WTC11 (cell line): ENCODE results near the gene MLF2. TPM values are rescaled to one million over a fixed set of nuclear protein-coding genes. Genes with fewer than 3 reads are reported as not detected.

Experiments used
- ATAC-seq: fragments of 200-7000 bp; cut with Tn5 transposase; 2 replicates; pipeline ENCODE4 v1.10.0; 2021; ENCODE audit warnings: mild to moderate bottlenecking, moderate library complexity
- CTCF ChIA-PET: fragments of 300-600 bp; sonication (Branson Sonifier 250); formaldehyde crosslinking; loops from one replicate; lab custom pipeline; 2021; ENCODE audit warnings: antibody characterized with exemption; lab: Charles Lee
- POLR2A ChIA-PET: fragments of 350-600 bp; sonication (Branson Sonifier 250); formaldehyde crosslinking; loops from one replicate; lab custom pipeline; 2021; ENCODE audit warnings: antibody characterized with exemption; lab: Charles Lee
- DNase-seq: peaks from one replicate; pipeline ENCODE4 v3.0.0; 2021; ENCODE audit warnings: low spot score
- H3K27ac Mint-ChIP-seq: 2 replicates; pipeline ENCODE4 v1.8.0; 2021; ENCODE audit warnings: mixed read lengths
- H3K27me3 Mint-ChIP-seq: 2 replicates; pipeline ENCODE4 v1.8.0; 2021; ENCODE audit warnings: low read depth, mild to moderate bottlenecking, moderate library complexity, mixed read lengths
- H3K36me3 Mint-ChIP-seq: 2 replicates; pipeline ENCODE4 v1.8.0; 2021; ENCODE audit warnings: mixed read lengths
- H3K4me1 Mint-ChIP-seq: 2 replicates; pipeline ENCODE4 v1.8.0; 2022; ENCODE audit warnings: mixed read lengths
- H3K4me3 Mint-ChIP-seq: 2 replicates; pipeline ENCODE4 v1.8.0; 2021; ENCODE audit warnings: mild to moderate bottlenecking, moderate library complexity, mixed read lengths
- H3K9me3 Mint-ChIP-seq: 2 replicates; pipeline ENCODE4 v1.8.0; 2021; ENCODE audit warnings: mixed read lengths
- CREM ChIP-seq: sonication (generic); formaldehyde crosslinking; IDR thresholded peaks from 2 replicates; pipeline ENCODE4 v1.8.1; 2022; ENCODE audit warnings: mild to moderate bottlenecking, missing genetic modification reagents, moderate library complexity
- ELF4 ChIP-seq: sonication (generic); formaldehyde crosslinking; IDR thresholded peaks from 2 replicates; pipeline ENCODE4 v1.8.1; 2022; ENCODE audit warnings: low read depth, mild to moderate bottlenecking, moderate library complexity, missing genetic modification reagents
- ESRRA ChIP-seq: sonication (generic); formaldehyde crosslinking; IDR thresholded peaks from 2 replicates; pipeline ENCODE4 v1.8.1; 2022; ENCODE audit warnings: mild to moderate bottlenecking, missing genetic modification reagents, borderline replicate concordance
- GTF2I ChIP-seq: fragments of 250-450 bp; sonication (Bioruptor Pico); conservative IDR thresholded peaks from 2 replicates; pipeline ENCODE4 v1.4.0; 2021; ENCODE audit warnings: mild to moderate bottlenecking
- JUN ChIP-seq: sonication (generic); formaldehyde crosslinking; IDR thresholded peaks from 2 replicates; pipeline ENCODE4 v1.8.0; 2023; ENCODE audit warnings: mild to moderate bottlenecking, missing genetic modification reagents
- KAT7 ChIP-seq: sonication (generic); formaldehyde crosslinking; IDR thresholded peaks from 2 replicates; pipeline ENCODE4 v1.8.1; 2023; ENCODE audit warnings: missing genetic modification reagents, mild to moderate bottlenecking, borderline replicate concordance
- MXD4 ChIP-seq: fragments of 250-450 bp; sonication (Bioruptor Pico); IDR thresholded peaks from 2 replicates; pipeline ENCODE4 v1.8.0; 2021; ENCODE audit warnings: mild to moderate bottlenecking, moderate library complexity, borderline replicate concordance
- NFYB ChIP-seq: sonication (generic); formaldehyde crosslinking; conservative IDR thresholded peaks from 2 replicates; pipeline ENCODE4 v1.8.0; 2022; ENCODE audit warnings: low read depth, missing genetic modification reagents
- OVOL2 ChIP-seq: fragments of 250-450 bp; sonication (Bioruptor Pico); IDR thresholded peaks from 2 replicates; pipeline ENCODE4 v1.9.0; 2021; ENCODE audit warnings: mild to moderate bottlenecking, borderline replicate concordance
- SMAD4 ChIP-seq: sonication (generic); formaldehyde crosslinking; IDR thresholded peaks from 2 replicates; pipeline ENCODE4 v1.8.0; 2022; ENCODE audit warnings: mild to moderate bottlenecking, missing genetic modification reagents
- ZNF138 ChIP-seq: sonication (generic); formaldehyde crosslinking; conservative IDR thresholded peaks from 2 replicates; pipeline ENCODE4 v1.8.1; 2022; ENCODE audit warnings: mild to moderate bottlenecking, moderate library complexity, missing genetic modification reagents
- total RNA-seq: library from RNA; stranded (reverse); gene quantifications from 3 replicates; pipeline ENCODE4 v1.2.3, GENCODE V29; 2021
- TF ChIP-seq, protein P1 (sequence below): fragments of 250-450 bp; sonication (Bioruptor Pico); IDR thresholded peaks from 2 replicates; pipeline ENCODE4 v1.9.0; 2021; ENCODE audit warnings: mild to moderate bottlenecking, borderline replicate concordance
- TF ChIP-seq, protein P2 (sequence below): sonication (generic); formaldehyde crosslinking; IDR thresholded peaks from 2 replicates; pipeline ENCODE4 v1.8.0; 2023; ENCODE audit warnings: mild to moderate bottlenecking, missing genetic modification reagents
- TF ChIP-seq, protein P3 (sequence below): sonication (generic); formaldehyde crosslinking; IDR thresholded peaks from 2 replicates; pipeline ENCODE4 v1.8.1; 2023; ENCODE audit warnings: mild to moderate bottlenecking, moderate library complexity, missing genetic modification reagents
- TF ChIP-seq, protein P4 (sequence below): sonication (generic); formaldehyde crosslinking; IDR thresholded peaks from 2 replicates; pipeline ENCODE4 v1.8.1; 2022; ENCODE audit warnings: missing genetic modification reagents, borderline replicate concordance
- TF ChIP-seq, protein P5 (sequence below): sonication (generic); formaldehyde crosslinking; IDR thresholded peaks from 2 replicates; pipeline ENCODE4 v1.8.0; 2022; ENCODE audit warnings: mild to moderate bottlenecking, missing genetic modification reagents
- TF ChIP-seq, protein P6 (sequence below): fragments of 250-450 bp; sonication (Bioruptor Pico); IDR thresholded peaks from 2 replicates; pipeline ENCODE4 v1.9.0; 2021; ENCODE audit warnings: mild to moderate bottlenecking

The MLF2 gene
- total RNA-seq, 1 experiment from 2014 or later: 236 TPM

DNA sequence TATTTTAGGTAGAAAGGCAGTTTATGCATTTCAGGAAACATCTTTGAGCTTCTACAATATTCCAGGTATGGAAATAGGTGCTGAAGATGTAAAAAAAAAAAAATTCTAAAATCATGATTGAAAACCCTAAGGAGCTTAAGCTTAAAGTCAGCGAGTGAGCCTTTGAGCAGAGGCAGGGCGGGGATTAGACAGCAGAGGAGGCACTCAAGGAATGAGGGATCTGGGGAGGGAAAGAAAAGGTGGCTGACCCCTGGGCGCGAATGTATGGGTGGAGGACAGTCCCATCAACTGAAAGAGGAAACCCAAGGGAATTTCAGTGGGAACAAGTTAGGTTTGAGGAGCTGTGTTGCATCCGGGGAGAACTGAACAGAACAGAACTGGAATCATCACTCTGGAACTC is 6.8 kb upstream of the MLF2 start:
- POLR2A ChIA-PET: interaction anchor here (0.7 to 1.4 kb wide), 2 partner anchors 92 to 139 kb away, joined by 3 to 4 read pairs; partner anchors contain the start of genes CDCA3 and USP5
- CTCF ChIA-PET: interaction anchor here (1.1 to 1.2 kb wide), 2 partner anchors 19 to 65 kb away, joined by 3 to 4 read pairs; no protein-coding TSS in a partner anchor
- Mint-ChIP-seq H3K36me3 (no peaks in the 10 kb centered on the region), H3K4me1 (peaks cover 46% of the 10 kb centered on the region), H3K9me3 (no peaks in the 10 kb centered on the region), H3K4me3 (no peak overlapping the region), H3K27me3 (peaks cover 7% of the 10 kb centered on the region), H3K27ac (no peak overlapping the region)
- DNase-seq (no peak), ATAC-seq (no peak)
- TF ChIP-seq, protein P1, sequence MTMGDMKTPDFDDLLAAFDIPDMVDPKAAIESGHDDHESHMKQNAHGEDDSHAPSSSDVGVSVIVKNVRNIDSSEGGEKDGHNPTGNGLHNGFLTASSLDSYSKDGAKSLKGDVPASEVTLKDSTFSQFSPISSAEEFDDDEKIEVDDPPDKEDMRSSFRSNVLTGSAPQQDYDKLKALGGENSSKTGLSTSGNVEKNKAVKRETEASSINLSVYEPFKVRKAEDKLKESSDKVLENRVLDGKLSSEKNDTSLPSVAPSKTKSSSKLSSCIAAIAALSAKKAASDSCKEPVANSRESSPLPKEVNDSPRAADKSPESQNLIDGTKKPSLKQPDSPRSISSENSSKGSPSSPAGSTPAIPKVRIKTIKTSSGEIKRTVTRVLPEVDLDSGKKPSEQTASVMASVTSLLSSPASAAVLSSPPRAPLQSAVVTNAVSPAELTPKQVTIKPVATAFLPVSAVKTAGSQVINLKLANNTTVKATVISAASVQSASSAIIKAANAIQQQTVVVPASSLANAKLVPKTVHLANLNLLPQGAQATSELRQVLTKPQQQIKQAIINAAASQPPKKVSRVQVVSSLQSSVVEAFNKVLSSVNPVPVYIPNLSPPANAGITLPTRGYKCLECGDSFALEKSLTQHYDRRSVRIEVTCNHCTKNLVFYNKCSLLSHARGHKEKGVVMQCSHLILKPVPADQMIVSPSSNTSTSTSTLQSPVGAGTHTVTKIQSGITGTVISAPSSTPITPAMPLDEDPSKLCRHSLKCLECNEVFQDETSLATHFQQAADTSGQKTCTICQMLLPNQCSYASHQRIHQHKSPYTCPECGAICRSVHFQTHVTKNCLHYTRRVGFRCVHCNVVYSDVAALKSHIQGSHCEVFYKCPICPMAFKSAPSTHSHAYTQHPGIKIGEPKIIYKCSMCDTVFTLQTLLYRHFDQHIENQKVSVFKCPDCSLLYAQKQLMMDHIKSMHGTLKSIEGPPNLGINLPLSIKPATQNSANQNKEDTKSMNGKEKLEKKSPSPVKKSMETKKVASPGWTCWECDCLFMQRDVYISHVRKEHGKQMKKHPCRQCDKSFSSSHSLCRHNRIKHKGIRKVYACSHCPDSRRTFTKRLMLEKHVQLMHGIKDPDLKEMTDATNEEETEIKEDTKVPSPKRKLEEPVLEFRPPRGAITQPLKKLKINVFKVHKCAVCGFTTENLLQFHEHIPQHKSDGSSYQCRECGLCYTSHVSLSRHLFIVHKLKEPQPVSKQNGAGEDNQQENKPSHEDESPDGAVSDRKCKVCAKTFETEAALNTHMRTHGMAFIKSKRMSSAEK (CRISPR knock-in tag): no peak
- TF ChIP-seq MXD4 (CRISPR knock-in tag): no peak

DNA sequence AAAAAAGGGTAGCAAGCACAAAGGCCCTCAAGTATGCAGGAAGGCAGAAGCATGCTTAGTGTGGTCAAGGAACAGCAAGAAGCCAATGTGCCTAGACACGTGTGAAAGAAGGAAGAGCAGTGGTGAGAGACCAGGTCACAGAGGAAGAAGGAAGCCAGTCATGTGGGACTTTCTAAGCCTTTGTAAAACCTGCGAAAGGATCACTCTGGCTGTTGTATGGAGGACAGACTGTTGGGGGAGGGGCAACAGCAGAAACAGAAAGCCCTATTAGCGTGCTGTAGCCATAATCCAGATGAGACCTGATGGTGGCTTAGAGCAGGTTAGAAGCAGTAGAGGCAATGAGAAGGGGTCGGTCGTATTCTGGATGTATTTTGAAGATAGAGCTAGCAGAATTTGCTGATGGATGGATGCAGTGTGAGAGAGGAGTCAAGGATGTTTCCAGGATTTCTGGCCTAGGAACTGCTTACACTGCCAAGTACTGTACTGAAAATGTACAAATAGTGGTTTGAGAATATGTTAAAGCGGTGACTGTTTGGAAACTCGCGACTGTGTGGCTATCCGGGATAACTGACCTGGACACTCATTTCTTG is 5.7 kb upstream of the MLF2 start:
- TF ChIP-seq, protein P2, sequence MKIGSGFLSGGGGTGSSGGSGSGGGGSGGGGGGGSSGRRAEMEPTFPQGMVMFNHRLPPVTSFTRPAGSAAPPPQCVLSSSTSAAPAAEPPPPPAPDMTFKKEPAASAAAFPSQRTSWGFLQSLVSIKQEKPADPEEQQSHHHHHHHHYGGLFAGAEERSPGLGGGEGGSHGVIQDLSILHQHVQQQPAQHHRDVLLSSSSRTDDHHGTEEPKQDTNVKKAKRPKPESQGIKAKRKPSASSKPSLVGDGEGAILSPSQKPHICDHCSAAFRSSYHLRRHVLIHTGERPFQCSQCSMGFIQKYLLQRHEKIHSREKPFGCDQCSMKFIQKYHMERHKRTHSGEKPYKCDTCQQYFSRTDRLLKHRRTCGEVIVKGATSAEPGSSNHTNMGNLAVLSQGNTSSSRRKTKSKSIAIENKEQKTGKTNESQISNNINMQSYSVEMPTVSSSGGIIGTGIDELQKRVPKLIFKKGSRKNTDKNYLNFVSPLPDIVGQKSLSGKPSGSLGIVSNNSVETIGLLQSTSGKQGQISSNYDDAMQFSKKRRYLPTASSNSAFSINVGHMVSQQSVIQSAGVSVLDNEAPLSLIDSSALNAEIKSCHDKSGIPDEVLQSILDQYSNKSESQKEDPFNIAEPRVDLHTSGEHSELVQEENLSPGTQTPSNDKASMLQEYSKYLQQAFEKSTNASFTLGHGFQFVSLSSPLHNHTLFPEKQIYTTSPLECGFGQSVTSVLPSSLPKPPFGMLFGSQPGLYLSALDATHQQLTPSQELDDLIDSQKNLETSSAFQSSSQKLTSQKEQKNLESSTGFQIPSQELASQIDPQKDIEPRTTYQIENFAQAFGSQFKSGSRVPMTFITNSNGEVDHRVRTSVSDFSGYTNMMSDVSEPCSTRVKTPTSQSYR (CRISPR knock-in tag): 0 out of 2 replicates have a peak, but pooled peaks have one; percentile 24
- TF ChIP-seq GTF2I (CRISPR knock-in tag): no peak
- ATAC-seq (no peak), DNase-seq (no peak)
- Mint-ChIP-seq H3K27me3 (peaks cover 4% of the 10 kb centered on the region), H3K27ac (peak overlapping the region; percentile 1; the same call in 1 of the 2 replicates), H3K9me3 (no peaks in the 10 kb centered on the region), H3K4me1 (peaks cover 48% of the 10 kb centered on the region), H3K36me3 (no peaks in the 10 kb centered on the region), H3K4me3 (no peak overlapping the region)
- CTCF ChIA-PET: interaction anchor here (1.1 to 7.7 kb wide), 3 partner anchors 10 to 206 kb away, joined by 3 to 234 read pairs (median 3); partner anchors contain the start of genes LAG3 and PTMS
- POLR2A ChIA-PET: no interaction called here

DNA sequence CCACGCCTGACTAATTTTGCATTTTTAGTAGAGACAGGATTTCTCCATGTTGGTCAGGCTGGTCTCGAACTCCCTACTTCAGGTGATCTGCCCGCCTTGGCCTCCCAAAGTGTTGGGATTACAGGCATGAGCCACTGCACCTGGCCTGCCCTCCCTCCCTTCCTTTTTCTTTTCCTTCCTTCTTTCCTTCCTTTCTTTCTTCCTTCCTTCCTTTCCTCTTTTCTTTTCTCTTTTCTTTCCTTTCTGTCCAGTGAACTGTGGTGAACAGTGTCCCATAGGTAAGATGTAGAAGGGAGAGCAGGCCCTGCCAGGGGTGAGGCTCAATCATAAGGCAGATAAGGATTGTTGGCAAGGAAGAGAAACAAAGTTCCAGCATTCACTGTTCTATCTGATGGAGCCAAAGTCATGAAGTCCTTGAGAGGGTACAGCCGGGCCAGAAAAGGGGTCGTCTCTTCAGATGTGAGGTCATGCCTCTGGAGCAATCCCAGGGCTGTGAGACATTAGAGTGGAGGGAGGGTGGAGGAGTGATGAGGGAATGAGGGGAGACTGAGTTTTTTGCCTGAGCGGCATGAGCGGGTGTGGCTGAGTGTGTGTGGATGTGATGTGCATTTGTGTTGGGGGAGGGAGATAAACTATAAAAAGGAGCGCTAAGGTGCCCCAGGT is 4.2 kb upstream of the MLF2 start:
- no peaks in the 10 kb centered on the region for H3K36me3 Mint-ChIP-seq
- CTCF ChIA-PET: interaction anchor here (0.6 to 7.7 kb wide), 5 partner anchors 11 to 192 kb away, joined by 3 to 234 read pairs (median 5); partner anchors contain the start of genes LAG3 and PTMS
- no peak for DNase-seq
- H3K27me3 Mint-ChIP-seq: no peaks in the 10 kb centered on the region; the same call in none of the 2 replicates
- POLR2A ChIA-PET: interaction anchor here (0.7 to 0.9 kb wide), 2 partner anchors 10 to 15 kb away, joined by 3 to 5 read pairs; partner anchors contain the start of genes LAG3 and PTMS
- H3K9me3 Mint-ChIP-seq: no peaks in the 10 kb centered on the region
- H3K4me3 Mint-ChIP-seq: no peak overlapping the region
- no peak for ATAC-seq
- peak overlapping the region; percentile 70 for H3K27ac Mint-ChIP-seq
- peaks cover 38% of the 10 kb centered on the region for H3K4me1 Mint-ChIP-seq
- TF ChIP-seq KAT7 (CRISPR knock-in tag): no peak
- TF ChIP-seq, protein P3, sequence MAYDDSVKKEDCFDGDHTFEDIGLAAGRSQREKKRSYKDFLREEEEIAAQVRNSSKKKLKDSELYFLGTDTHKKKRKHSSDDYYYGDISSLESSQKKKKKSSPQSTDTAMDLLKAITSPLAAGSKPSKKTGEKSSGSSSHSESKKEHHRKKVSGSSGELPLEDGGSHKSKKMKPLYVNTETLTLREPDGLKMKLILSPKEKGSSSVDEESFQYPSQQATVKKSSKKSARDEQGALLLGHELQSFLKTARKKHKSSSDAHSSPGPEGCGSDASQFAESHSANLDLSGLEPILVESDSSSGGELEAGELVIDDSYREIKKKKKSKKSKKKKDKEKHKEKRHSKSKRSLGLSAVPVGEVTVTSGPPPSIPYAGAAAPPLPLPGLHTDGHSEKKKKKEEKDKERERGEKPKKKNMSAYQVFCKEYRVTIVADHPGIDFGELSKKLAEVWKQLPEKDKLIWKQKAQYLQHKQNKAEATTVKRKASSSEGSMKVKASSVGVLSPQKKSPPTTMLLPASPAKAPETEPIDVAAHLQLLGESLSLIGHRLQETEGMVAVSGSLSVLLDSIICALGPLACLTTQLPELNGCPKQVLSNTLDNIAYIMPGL (CRISPR knock-in tag): no peak
- no peak for TF ChIP-seq OVOL2 (CRISPR knock-in tag)
- no peak for TF ChIP-seq CREM
- TF ChIP-seq SMAD4 (CRISPR knock-in tag): no peak
- TF ChIP-seq ELF4 (CRISPR knock-in tag): no peak
- TF ChIP-seq, protein P4, sequence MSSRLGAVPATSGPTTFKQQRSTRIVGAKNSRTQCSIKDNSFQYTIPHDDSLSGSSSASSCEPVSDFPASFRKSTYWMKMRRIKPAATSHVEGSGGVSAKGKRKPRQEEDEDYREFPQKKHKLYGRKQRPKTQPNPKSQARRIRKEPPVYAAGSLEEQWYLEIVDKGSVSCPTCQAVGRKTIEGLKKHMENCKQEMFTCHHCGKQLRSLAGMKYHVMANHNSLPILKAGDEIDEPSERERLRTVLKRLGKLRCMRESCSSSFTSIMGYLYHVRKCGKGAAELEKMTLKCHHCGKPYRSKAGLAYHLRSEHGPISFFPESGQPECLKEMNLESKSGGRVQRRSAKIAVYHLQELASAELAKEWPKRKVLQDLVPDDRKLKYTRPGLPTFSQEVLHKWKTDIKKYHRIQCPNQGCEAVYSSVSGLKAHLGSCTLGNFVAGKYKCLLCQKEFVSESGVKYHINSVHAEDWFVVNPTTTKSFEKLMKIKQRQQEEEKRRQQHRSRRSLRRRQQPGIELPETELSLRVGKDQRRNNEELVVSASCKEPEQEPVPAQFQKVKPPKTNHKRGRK (CRISPR knock-in tag): no peak
- no peak for TF ChIP-seq NFYB (CRISPR knock-in tag)
- TF ChIP-seq ESRRA (CRISPR knock-in tag): no peak
- TF ChIP-seq, protein P5, sequence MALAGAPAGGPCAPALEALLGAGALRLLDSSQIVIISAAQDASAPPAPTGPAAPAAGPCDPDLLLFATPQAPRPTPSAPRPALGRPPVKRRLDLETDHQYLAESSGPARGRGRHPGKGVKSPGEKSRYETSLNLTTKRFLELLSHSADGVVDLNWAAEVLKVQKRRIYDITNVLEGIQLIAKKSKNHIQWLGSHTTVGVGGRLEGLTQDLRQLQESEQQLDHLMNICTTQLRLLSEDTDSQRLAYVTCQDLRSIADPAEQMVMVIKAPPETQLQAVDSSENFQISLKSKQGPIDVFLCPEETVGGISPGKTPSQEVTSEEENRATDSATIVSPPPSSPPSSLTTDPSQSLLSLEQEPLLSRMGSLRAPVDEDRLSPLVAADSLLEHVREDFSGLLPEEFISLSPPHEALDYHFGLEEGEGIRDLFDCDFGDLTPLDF (CRISPR knock-in tag): no peak
- no peak for TF ChIP-seq ZNF138 (CRISPR knock-in tag)
- no peak for TF ChIP-seq JUN (CRISPR knock-in tag)
- TF ChIP-seq, protein P6, sequence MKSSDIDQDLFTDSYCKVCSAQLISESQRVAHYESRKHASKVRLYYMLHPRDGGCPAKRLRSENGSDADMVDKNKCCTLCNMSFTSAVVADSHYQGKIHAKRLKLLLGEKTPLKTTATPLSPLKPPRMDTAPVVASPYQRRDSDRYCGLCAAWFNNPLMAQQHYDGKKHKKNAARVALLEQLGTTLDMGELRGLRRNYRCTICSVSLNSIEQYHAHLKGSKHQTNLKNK: no peak
